ENCODE data around the gene ACVR2A.
A peak's percentile ranks its signal among the peaks of the same experiment; 100 is the strongest.

Gene ACVR2A

GRCh38 chr2:147916723-147917122 is 71.9 kb downstream of the ACVR2A start:
- H3K4me3 ChIP-seq (ENCODE audit: low read depth, low read length), result no peak overlapping the region
- DNase-seq (ENCODE audit: low read depth), result no peak
- no peak for TF ChIP-seq CTCF (IDR thresholded peaks at IDR 0.05; ENCODE audit: control insufficient read depth, extremely low read depth, insufficient read depth)

DNA sequence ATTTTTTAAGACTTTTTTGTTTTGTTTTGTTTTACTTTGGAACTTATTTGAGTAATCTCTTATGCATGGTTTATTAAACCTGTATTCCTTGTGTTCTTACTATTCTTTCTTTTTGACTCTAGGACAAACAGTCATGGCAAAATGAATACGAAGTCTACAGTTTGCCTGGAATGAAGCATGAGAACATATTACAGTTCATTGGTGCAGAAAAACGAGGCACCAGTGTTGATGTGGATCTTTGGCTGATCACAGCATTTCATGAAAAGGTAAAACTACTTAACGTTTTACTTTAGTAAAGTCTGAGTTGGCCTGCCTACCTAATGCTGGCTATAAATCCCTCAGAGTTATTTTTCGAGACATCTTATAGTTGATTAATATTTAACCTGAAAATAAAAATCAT is 72.3 kb downstream of the ACVR2A start:
- DNase-seq (ENCODE audit: low read depth), result no peak

GRCh38 chr2:147923846-147924245 is 79.0 kb downstream of the ACVR2A start:
- DNase-seq (ENCODE audit: low read depth), result no peak
- no peak for TF ChIP-seq CTCF (IDR thresholded peaks at IDR 0.05; ENCODE audit: control insufficient read depth, extremely low read depth, insufficient read depth)
- no peak overlapping the region for H3K4me3 ChIP-seq (ENCODE audit: low read depth, low read length)

More for the DNA sequence above, 72.3 kb downstream of the ACVR2A start:
- H3K4me3 ChIP-seq (ENCODE audit: low read depth, low read length), result no peak overlapping the region
- no peak for TF ChIP-seq CTCF (IDR thresholded peaks at IDR 0.05; ENCODE audit: control insufficient read depth, extremely low read depth, insufficient read depth)

GRCh38 chr2:147924647-147925046 is 79.8 kb downstream of the ACVR2A start:
- DNase-seq (ENCODE audit: low read depth), result no peak
- no peak for TF ChIP-seq CTCF (IDR thresholded peaks at IDR 0.05; ENCODE audit: control insufficient read depth, extremely low read depth, insufficient read depth)
- no peak overlapping the region for H3K4me3 ChIP-seq (ENCODE audit: low read depth, low read length)

DNA sequence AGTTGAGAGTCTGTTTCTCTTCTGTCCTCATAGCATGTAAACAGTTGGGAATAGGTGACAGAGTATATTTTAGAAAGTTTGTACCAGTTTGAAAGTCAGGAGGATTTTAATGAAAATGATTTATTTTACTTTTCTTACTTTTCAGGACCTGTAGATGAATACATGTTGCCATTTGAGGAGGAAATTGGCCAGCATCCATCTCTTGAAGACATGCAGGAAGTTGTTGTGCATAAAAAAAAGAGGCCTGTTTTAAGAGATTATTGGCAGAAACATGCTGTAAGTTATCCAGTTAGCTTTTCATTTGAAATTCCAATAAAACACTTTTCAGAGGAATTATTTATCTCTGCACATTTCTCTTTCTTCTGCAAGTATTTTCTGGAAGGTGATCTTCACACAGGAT is 81.1 kb downstream of the ACVR2A start:
- TF ChIP-seq CTCF (IDR thresholded peaks at IDR 0.05; ENCODE audit: control insufficient read depth, extremely low read depth, insufficient read depth), result no peak
- DNase-seq (ENCODE audit: low read depth), result peak; percentile 19
- no peak overlapping the region for H3K4me3 ChIP-seq (ENCODE audit: low read depth, low read length)

DNA sequence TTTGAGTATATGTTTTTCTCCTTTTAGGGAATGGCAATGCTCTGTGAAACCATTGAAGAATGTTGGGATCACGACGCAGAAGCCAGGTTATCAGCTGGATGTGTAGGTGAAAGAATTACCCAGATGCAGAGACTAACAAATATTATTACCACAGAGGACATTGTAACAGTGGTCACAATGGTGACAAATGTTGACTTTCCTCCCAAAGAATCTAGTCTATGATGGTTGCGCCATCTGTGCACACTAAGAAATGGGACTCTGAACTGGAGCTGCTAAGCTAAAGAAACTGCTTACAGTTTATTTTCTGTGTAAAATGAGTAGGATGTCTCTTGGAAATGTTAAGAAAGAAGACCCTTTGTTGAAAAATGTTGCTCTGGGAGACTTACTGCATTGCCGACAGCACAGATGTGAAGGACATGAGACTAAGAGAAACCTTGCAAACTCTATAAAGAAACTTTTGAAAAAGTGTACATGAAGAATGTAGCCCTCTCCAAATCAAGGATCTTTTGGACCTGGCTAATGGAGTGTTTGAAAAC is 82.3 kb downstream of the ACVR2A start:
- TF ChIP-seq CTCF (IDR thresholded peaks at IDR 0.05; ENCODE audit: control insufficient read depth, extremely low read depth, insufficient read depth), result no peak
- no peak for DNase-seq (ENCODE audit: low read depth)
- no peak overlapping the region for H3K4me3 ChIP-seq (ENCODE audit: low read depth, low read length)

GRCh38 chr2:147933931-147934330 is 89.1 kb downstream of the ACVR2A start:
- no peak overlapping the region for H3K4me3 ChIP-seq (ENCODE audit: low read depth, low read length)
- TF ChIP-seq CTCF (IDR thresholded peaks at IDR 0.05; ENCODE audit: control insufficient read depth, extremely low read depth, insufficient read depth), result no peak
- no peak for DNase-seq (ENCODE audit: low read depth)
